CD4-positive, alpha-beta T cell (primary cell): ENCODE results near the gene H6PD. TPM values are rescaled to one million over a fixed set of nuclear protein-coding genes. Genes with fewer than 3 reads are reported as not detected.
A peak's percentile ranks its signal among the peaks of the same experiment; 100 is the strongest.

ENCODE experiments used
- ATAC-seq: fragments of 200-7000 bp; cut with Tn5 transposase; one replicate; pipeline ENCODE4 v1.10.0; 2022; ENCODE audit warnings: mild to moderate bottlenecking; ENCODE audit not compliant: poor library complexity
- CTCF ChIA-PET: fragments of 350-600 bp; sonication (Branson Sonifier 250); formaldehyde crosslinking; loops from one replicate; lab custom pipeline; 2021; ENCODE audit warnings: antibody characterized with exemption, inconsistent platforms; lab: Charles Lee
- POLR2A ChIA-PET: fragments of 350-600 bp; sonication (Branson Sonifier 250); formaldehyde crosslinking; loops from one replicate; lab custom pipeline; 2021; ENCODE audit warnings: antibody characterized with exemption, inconsistent platforms; lab: Charles Lee
- DNase-seq, 14 experiments: peaks; one replicate each; pipeline ENCODE4 v3.0.0-alpha.2; 2013 to 2020; ENCODE audit warnings: mixed read lengths in 2 of 14
- H3K27ac ChIP-seq, 2 donors: one replicate each; pipeline versions ENCODE4 v1.5.1 to v1.7.0; 2013; ENCODE audit warnings: low read length in 2 of 2, low read depth in 1 of 2, mild to moderate bottlenecking in 1 of 2
- H3K27me3 ChIP-seq, 2 experiments: 1 replicate in 1 of 2; 2 replicates in 1 of 2; pipeline versions ENCODE4 v1.6.1 to v1.7.0; 2013; ENCODE audit warnings: low read length in 2 of 2, control low read depth in 1 of 2, mild to moderate bottlenecking in 1 of 2, moderate library complexity in 1 of 2; ENCODE audit not compliant: insufficient read depth in 2 of 2, control insufficient read depth in 1 of 2
- H3K36me3 ChIP-seq: one replicate; pipeline ENCODE4 v1.6.1; 2013; ENCODE audit warnings: low read length, control low read depth; ENCODE audit not compliant: insufficient read depth
- H3K4me1 ChIP-seq: one replicate; pipeline ENCODE4 v1.6.1; 2013; ENCODE audit warnings: low read length, control low read depth; ENCODE audit not compliant: insufficient read depth
- H3K4me3 ChIP-seq: one replicate; pipeline ENCODE4 v1.5.1; 2013; ENCODE audit warnings: mild to moderate bottlenecking, low read length, moderate library complexity
- H3K9me3 ChIP-seq, 2 experiments: 1 replicate in 1 of 2; 2 replicates in 1 of 2; pipeline versions ENCODE4 v1.6.1 to v1.7.0; 2013; ENCODE audit warnings: low read length in 2 of 2, mild to moderate bottlenecking in 2 of 2, control low read depth in 1 of 2, moderate library complexity in 1 of 2; ENCODE audit not compliant: control insufficient read depth in 1 of 2, insufficient read depth in 1 of 2
- H3K27ac Mint-ChIP-seq: one replicate; pipeline ENCODE4 v1.8.0; 2020; ENCODE audit warnings: mixed read lengths
- H3K27me3 Mint-ChIP-seq: one replicate; pipeline ENCODE4 v1.8.0; 2021; ENCODE audit warnings: mixed read lengths
- H3K36me3 Mint-ChIP-seq: one replicate; pipeline ENCODE4 v1.8.0; 2021; ENCODE audit warnings: low read depth, mixed read lengths
- H3K4me1 Mint-ChIP-seq: one replicate; pipeline ENCODE4 v1.8.0; 2021; ENCODE audit warnings: low read depth, mixed read lengths
- H3K4me3 Mint-ChIP-seq: one replicate; pipeline ENCODE4 v1.8.0; 2020; ENCODE audit warnings: mild to moderate bottlenecking, mixed read lengths
- H3K9me3 Mint-ChIP-seq: one replicate; pipeline ENCODE4 v1.8.0; 2020; ENCODE audit warnings: mixed read lengths
- CTCF ChIP-seq: fragments of 200-600 bp; IDR thresholded peaks from one replicate; pipeline ENCODE4 v1.8.0; 2022; ENCODE audit warnings: antibody characterized with exemption, mild to moderate bottlenecking
- intact Hi-C, 2 experiments: fragments of 100-400 bp; cut with DNase I in 1 of 2; cut with micrococcal nuclease in 1 of 2; formaldehyde crosslinking; loops; one replicate each; pipeline versions ENCODE4 v1.15.1 to v1.9.0; 2023 to 2025; cut with DNase I, micrococcal nuclease
- total RNA-seq, 174 experiments: library from RNA in 2 of 174; stranded (reverse) in 2 of 174; gene quantifications; one replicate each; pipeline ENCODE4 v1.2.3 and lab custom pipeline; 2021 to 2026

The H6PD gene
- total RNA-seq, 2 experiments from 2014 or later = 13.6 to 13.9 TPM

- Mint-ChIP-seq H3K4me3 (no peak overlapping the region), H3K27me3 (no peaks in the 10 kb centered on the region), H3K9me3 (no peaks in the 10 kb centered on the region), H3K27ac (no peak overlapping the region), H3K36me3 (no peaks in the 10 kb centered on the region), H3K4me1 (peaks cover 42% of the 10 kb centered on the region)
- H3K36me3 ChIP-seq = no peaks in the 10 kb centered on the region
- H3K9me3 ChIP-seq = peaks cover 0 to 7% of the 10 kb centered on the region in 2 experiments
- H3K27me3 ChIP-seq = no peaks in the 10 kb centered on the region
- no peak overlapping the region for H3K4me3 ChIP-seq
- no peak for DNase-seq
- intact Hi-C loops = no loop called here
- CTCF ChIA-PET = interaction anchor here (1.7 kb wide), 1 partner anchor 11 kb away, joined by 4 read pairs; no protein-coding TSS in a partner anchor
- TF ChIP-seq CTCF = no peak
- POLR2A ChIA-PET = no interaction called here
- peaks cover 50% of the 10 kb centered on the region for H3K4me1 ChIP-seq
- ATAC-seq = no peak
- H3K27ac ChIP-seq = no peak overlapping the region
Measured at GRCh38 chr1:9278116-9278515, 43.5 kb downstream of the H6PD start.

- DNase-seq (no peak), ATAC-seq (no peak)
- ChIA-PET POLR2A (no interaction called here), CTCF (interaction anchor here (1.7 kb wide), 1 partner anchor 12 kb away, joined by 4 read pairs; no protein-coding TSS in a partner anchor)
- Histone ChIP-seq H3K27ac (no peak overlapping the region), H3K4me3 (no peak overlapping the region), H3K9me3 (peaks cover 0 to 13% of the 10 kb centered on the region in 2 experiments), H3K36me3 (no peaks in the 10 kb centered on the region), H3K27me3 (no peaks in the 10 kb centered on the region), H3K4me1 (peaks cover 55% of the 10 kb centered on the region)
- no peaks in the 10 kb centered on the region for H3K9me3 Mint-ChIP-seq
- H3K4me3 Mint-ChIP-seq = no peak overlapping the region
- no peak for TF ChIP-seq CTCF
- intact Hi-C loops = no loop called here
- peaks cover 48% of the 10 kb centered on the region for H3K4me1 Mint-ChIP-seq
- no peaks in the 10 kb centered on the region for H3K27me3 Mint-ChIP-seq
- H3K27ac Mint-ChIP-seq = no peak overlapping the region
- no peaks in the 10 kb centered on the region for H3K36me3 Mint-ChIP-seq
Measured at GRCh38 chr1:9278585-9279153, 44.1 kb downstream of the H6PD start.

- ATAC-seq (no peak), DNase-seq (peak in 1 of 14 experiments; percentile 21)
- peaks cover 1% of the 10 kb centered on the region for H3K9me3 Mint-ChIP-seq
- Histone ChIP-seq H3K9me3 (peaks cover 2 to 16% of the 10 kb centered on the region in 2 experiments), H3K27ac (no peak overlapping the region), H3K4me3 (no peak overlapping the region), H3K27me3 (no peaks in the 10 kb centered on the region), H3K36me3 (no peaks in the 10 kb centered on the region), H3K4me1 (peaks cover 61% of the 10 kb centered on the region)
- H3K27me3 Mint-ChIP-seq = no peaks in the 10 kb centered on the region
- H3K4me3 Mint-ChIP-seq = peak overlapping the region; percentile 51
- POLR2A ChIA-PET = no interaction called here
- TF ChIP-seq CTCF = no peak
- intact Hi-C loops = no loop called here
- H3K36me3 Mint-ChIP-seq = peaks cover 4% of the 10 kb centered on the region
- CTCF ChIA-PET = interaction anchor here (0.6 to 1.5 kb wide), 2 partner anchors 12 kb away, joined by 4 to 5 read pairs; no protein-coding TSS in a partner anchor
- peaks cover 54% of the 10 kb centered on the region for H3K4me1 Mint-ChIP-seq
- H3K27ac Mint-ChIP-seq = no peak overlapping the region
Measured at GRCh38 chr1:9279172-9279840, 44.7 kb downstream of the H6PD start.
